Measurements from ENCODE around the gene MYO1H.

MYO1H gene

DNA sequence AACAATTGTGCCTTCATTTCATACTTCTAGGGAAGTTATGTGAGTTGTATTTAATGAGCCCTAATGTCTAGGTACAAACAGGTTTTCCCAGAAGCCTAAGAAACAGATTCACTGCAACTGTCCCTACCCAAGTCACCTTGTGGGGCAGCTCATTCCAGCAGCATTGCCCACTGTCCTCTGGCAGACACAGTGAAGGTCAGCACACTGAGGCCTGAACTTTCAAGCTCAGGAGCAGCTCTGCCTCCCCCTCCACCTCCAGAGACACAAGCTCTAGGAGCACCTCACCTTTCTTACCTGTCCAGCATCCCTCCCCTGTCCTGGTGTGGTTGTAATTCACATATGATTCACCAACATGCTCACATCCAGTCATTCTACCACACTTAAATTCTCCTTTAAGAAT, 145.4 kb downstream of the MYO1H start:
- Histone ChIP-seq H2BK5ac (ENCODE audit: low read depth, low read length, poor library complexity, severe bottlenecking) (no peak overlapping the region), H3K27me3 (ENCODE audit: control insufficient read depth in 1 of 2, insufficient read depth in 1 of 2, low read length in 2 of 2) (no peaks in the 10 kb centered on the region), H3K9ac (ENCODE audit: low read length) (no peak overlapping the region), H2AK5ac (ENCODE audit: low read length, severe bottlenecking) (no peak overlapping the region), H3K79me1 (replicated peaks; ENCODE audit: low read length, poor library complexity, severe bottlenecking) (no peaks in the 10 kb centered on the region), H3K14ac (ENCODE audit: low read length in 2 of 2) (no peak overlapping the region), H3K9me3 (ENCODE audit: control insufficient read depth, low read length) (no peaks in the 10 kb centered on the region), H3K4ac (ENCODE audit: low read depth in 1 of 2, low read length in 2 of 2) (no peak overlapping the region), H2BK15ac (ENCODE audit: low read depth, poor library complexity, severe bottlenecking) (no peak overlapping the region), H2BK120ac (ENCODE audit: low read depth, low read length) (no peak overlapping the region), H4K91ac (ENCODE audit: low read length) (no peak overlapping the region), H3K4me3 (ENCODE audit: insufficient read depth in 1 of 2, low read depth in 1 of 2, low read length in 2 of 2) (no peak overlapping the region), H3K23ac (ENCODE audit: low read length in 2 of 2) (no peak overlapping the region), H2AFZ (ENCODE audit: low read depth, low read length) (no peak overlapping the region), H3K18ac (ENCODE audit: low read depth in 1 of 2, low read length in 2 of 2) (no peak overlapping the region), H3K4me2 (ENCODE audit: low read length, poor library complexity, severe bottlenecking) (no peak overlapping the region), H2BK12ac (ENCODE audit: low read length in 2 of 2) (no peak overlapping the region), H3K4me1 (ENCODE audit: control insufficient read depth, insufficient read depth, low read depth, low read length) (no peaks in the 10 kb centered on the region), H3K27ac (ENCODE audit: low read length, poor library complexity, severe bottlenecking) (no peak overlapping the region), H3K36me3 (ENCODE audit: control insufficient read depth in 1 of 2, insufficient read depth in 2 of 2, low read depth in 1 of 2, low read length in 2 of 2) (peaks cover 30 to 90% of the 10 kb centered on the region in 2 experiments), H4K8ac (ENCODE audit: low read length) (no peak overlapping the region)
- no peak for DNase-seq

DNA sequence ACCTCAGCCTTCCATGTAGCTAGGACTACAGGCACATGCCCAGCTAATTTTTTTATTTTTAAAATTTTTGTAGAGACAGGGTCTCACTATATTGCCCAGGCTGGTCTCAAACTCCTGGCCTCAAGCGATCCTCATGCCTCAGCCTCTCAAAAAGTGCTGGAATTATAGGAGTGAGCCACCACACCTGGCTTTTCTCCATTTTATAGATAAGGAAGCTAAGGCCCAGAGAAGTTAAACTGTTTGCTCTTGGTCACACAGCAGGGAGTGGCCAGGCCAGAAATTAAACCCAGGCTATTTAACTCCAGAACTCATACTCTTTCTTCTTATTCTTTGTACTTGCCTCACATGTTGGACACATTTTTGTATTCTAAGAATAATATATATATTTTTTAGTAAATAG, 146.2 kb downstream of the MYO1H start:
- H3K79me1 ChIP-seq (replicated peaks; ENCODE audit: low read length, poor library complexity, severe bottlenecking): no peaks in the 10 kb centered on the region
- H2AFZ ChIP-seq (ENCODE audit: low read depth, low read length): no peak overlapping the region
- DNase-seq: no peak
- H3K4ac ChIP-seq (ENCODE audit: low read depth in 1 of 2, low read length in 2 of 2): no peak overlapping the region
- H3K14ac ChIP-seq (ENCODE audit: low read length in 2 of 2): no peak overlapping the region
- H3K18ac ChIP-seq (ENCODE audit: low read depth in 1 of 2, low read length in 2 of 2): no peak overlapping the region
- H2BK5ac ChIP-seq (ENCODE audit: low read depth, low read length, poor library complexity, severe bottlenecking): no peak overlapping the region
- no peak overlapping the region for H2BK120ac ChIP-seq (ENCODE audit: low read depth, low read length)
- H3K9me3 ChIP-seq (ENCODE audit: control insufficient read depth, low read length): no peaks in the 10 kb centered on the region
- 100% methylated on average over 1 of the region's 1 CpG for WGBS
- H4K8ac ChIP-seq (ENCODE audit: low read length): no peak overlapping the region
- H3K4me2 ChIP-seq (ENCODE audit: low read length, poor library complexity, severe bottlenecking): no peak overlapping the region
- H2BK15ac ChIP-seq (ENCODE audit: low read depth, poor library complexity, severe bottlenecking): no peak overlapping the region
- no peak overlapping the region for H2AK5ac ChIP-seq (ENCODE audit: low read length, severe bottlenecking)
- H3K9ac ChIP-seq (ENCODE audit: low read length): no peak overlapping the region
- no peak overlapping the region for H2BK12ac ChIP-seq (ENCODE audit: low read length in 2 of 2)
- no peak overlapping the region for H3K4me3 ChIP-seq (ENCODE audit: insufficient read depth in 1 of 2, low read depth in 1 of 2, low read length in 2 of 2)
- no peak overlapping the region for H3K27ac ChIP-seq (ENCODE audit: low read length, poor library complexity, severe bottlenecking)
- H3K27me3 ChIP-seq (ENCODE audit: control insufficient read depth in 1 of 2, insufficient read depth in 1 of 2, low read length in 2 of 2): no peaks in the 10 kb centered on the region
- H4K91ac ChIP-seq (ENCODE audit: low read length): no peak overlapping the region
- no peak overlapping the region for H3K23ac ChIP-seq (ENCODE audit: low read length in 2 of 2)
- peaks cover 26 to 91% of the 10 kb centered on the region in 2 experiments for H3K36me3 ChIP-seq (ENCODE audit: control insufficient read depth in 1 of 2, insufficient read depth in 2 of 2, low read depth in 1 of 2, low read length in 2 of 2)
- no peaks in the 10 kb centered on the region for H3K4me1 ChIP-seq (ENCODE audit: control insufficient read depth, insufficient read depth, low read depth, low read length)

DNA sequence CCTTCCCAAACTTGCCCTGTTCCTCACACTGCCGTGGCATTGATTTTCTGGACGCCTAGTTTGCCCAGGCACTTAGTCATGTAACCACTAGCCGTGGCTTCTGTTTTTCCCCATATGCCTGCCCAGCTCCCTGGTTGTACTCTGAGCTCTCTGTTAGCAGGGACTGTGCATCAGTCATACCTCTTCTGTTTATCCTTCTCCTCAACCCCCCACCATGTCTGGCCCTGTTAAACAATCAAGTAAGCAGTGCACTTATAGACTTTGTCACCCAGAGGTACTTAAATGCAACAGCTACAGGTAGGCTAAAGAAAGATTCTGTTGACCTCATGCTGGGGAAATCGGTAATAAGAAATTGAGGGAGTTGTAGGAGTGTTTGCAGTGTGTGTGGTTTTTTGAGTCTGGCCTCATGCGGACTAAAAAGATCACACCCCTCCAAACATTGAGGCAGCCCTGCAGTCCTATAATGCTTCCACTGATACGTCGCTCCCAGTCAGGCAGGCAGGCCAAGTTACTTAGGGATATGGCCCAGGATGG, 146.7 kb downstream of the MYO1H start:
- Histone ChIP-seq H3K4ac (ENCODE audit: low read depth in 1 of 2, low read length in 2 of 2) (no peak overlapping the region), H2BK120ac (ENCODE audit: low read depth, low read length) (no peak overlapping the region), H2BK5ac (ENCODE audit: low read depth, low read length, poor library complexity, severe bottlenecking) (no peak overlapping the region), H3K9me3 (ENCODE audit: control insufficient read depth, low read length) (no peaks in the 10 kb centered on the region), H3K4me1 (ENCODE audit: control insufficient read depth, insufficient read depth, low read depth, low read length) (no peaks in the 10 kb centered on the region), H3K27ac (ENCODE audit: low read length, poor library complexity, severe bottlenecking) (no peak overlapping the region), H2BK15ac (ENCODE audit: low read depth, poor library complexity, severe bottlenecking) (no peak overlapping the region), H3K9ac (ENCODE audit: low read length) (no peak overlapping the region), H2AFZ (ENCODE audit: low read depth, low read length) (no peak overlapping the region), H4K91ac (ENCODE audit: low read length) (no peak overlapping the region), H3K4me3 (ENCODE audit: insufficient read depth in 1 of 2, low read depth in 1 of 2, low read length in 2 of 2) (no peak overlapping the region), H2AK5ac (ENCODE audit: low read length, severe bottlenecking) (no peak overlapping the region), H3K18ac (ENCODE audit: low read depth in 1 of 2, low read length in 2 of 2) (no peak overlapping the region), H3K4me2 (ENCODE audit: low read length, poor library complexity, severe bottlenecking) (no peak overlapping the region), H2BK12ac (ENCODE audit: low read length in 2 of 2) (no peak overlapping the region), H4K8ac (ENCODE audit: low read length) (no peak overlapping the region), H3K79me1 (replicated peaks; ENCODE audit: low read length, poor library complexity, severe bottlenecking) (peaks cover 2% of the 10 kb centered on the region), H3K27me3 (ENCODE audit: control insufficient read depth in 1 of 2, insufficient read depth in 1 of 2, low read length in 2 of 2) (no peaks in the 10 kb centered on the region), H3K14ac (ENCODE audit: low read length in 2 of 2) (no peak overlapping the region), H3K36me3 (ENCODE audit: control insufficient read depth in 1 of 2, insufficient read depth in 2 of 2, low read depth in 1 of 2, low read length in 2 of 2) (peaks cover 25 to 91% of the 10 kb centered on the region in 2 experiments), H3K23ac (ENCODE audit: low read length in 2 of 2) (no peak overlapping the region)
- WGBS: 95% methylated on average over 7 of the region's 7 CpGs
- DNase-seq: no peak

DNA sequence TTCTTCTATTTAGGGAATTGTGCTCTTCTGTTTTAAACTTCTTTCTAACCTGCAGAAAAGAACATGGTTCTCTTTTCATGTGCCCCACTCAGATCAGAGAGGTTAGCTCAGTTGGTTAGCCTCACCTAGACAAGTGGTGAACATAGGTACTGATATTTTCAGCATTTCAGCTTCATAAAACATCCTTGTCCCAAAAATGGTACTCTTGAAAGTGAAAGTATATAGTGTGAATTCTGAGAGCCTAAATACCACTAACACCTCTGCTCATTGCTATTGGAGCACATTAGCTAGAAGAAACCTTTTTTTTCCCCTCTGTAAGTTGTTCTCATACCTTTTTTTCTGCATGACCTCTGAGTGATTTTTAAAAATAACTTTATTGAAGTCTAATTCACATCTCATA, 147.3 kb downstream of the MYO1H start:
- Histone ChIP-seq H3K9me3 (ENCODE audit: control insufficient read depth, low read length) (no peaks in the 10 kb centered on the region), H3K4me2 (ENCODE audit: low read length, poor library complexity, severe bottlenecking) (no peak overlapping the region), H2BK12ac (ENCODE audit: low read length in 2 of 2) (no peak overlapping the region), H2AK5ac (ENCODE audit: low read length, severe bottlenecking) (no peak overlapping the region), H3K14ac (ENCODE audit: low read length in 2 of 2) (no peak overlapping the region), H3K27ac (ENCODE audit: low read length, poor library complexity, severe bottlenecking) (no peak overlapping the region), H3K4me3 (ENCODE audit: insufficient read depth in 1 of 2, low read depth in 1 of 2, low read length in 2 of 2) (no peak overlapping the region), H3K4ac (ENCODE audit: low read depth in 1 of 2, low read length in 2 of 2) (no peak overlapping the region), H3K9ac (ENCODE audit: low read length) (no peak overlapping the region), H2BK5ac (ENCODE audit: low read depth, low read length, poor library complexity, severe bottlenecking) (no peak overlapping the region), H3K18ac (ENCODE audit: low read depth in 1 of 2, low read length in 2 of 2) (no peak overlapping the region), H2BK120ac (ENCODE audit: low read depth, low read length) (no peak overlapping the region), H3K4me1 (ENCODE audit: control insufficient read depth, insufficient read depth, low read depth, low read length) (no peaks in the 10 kb centered on the region), H2AFZ (ENCODE audit: low read depth, low read length) (no peak overlapping the region), H3K36me3 (ENCODE audit: control insufficient read depth in 1 of 2, insufficient read depth in 2 of 2, low read depth in 1 of 2, low read length in 2 of 2) (peaks cover 23 to 91% of the 10 kb centered on the region in 2 experiments), H3K79me1 (replicated peaks; ENCODE audit: low read length, poor library complexity, severe bottlenecking) (peaks cover 4% of the 10 kb centered on the region), H4K91ac (ENCODE audit: low read length) (no peak overlapping the region), H2BK15ac (ENCODE audit: low read depth, poor library complexity, severe bottlenecking) (no peak overlapping the region), H4K8ac (ENCODE audit: low read length) (no peak overlapping the region), H3K27me3 (ENCODE audit: control insufficient read depth in 1 of 2, insufficient read depth in 1 of 2, low read length in 2 of 2) (no peaks in the 10 kb centered on the region), H3K23ac (ENCODE audit: low read length in 2 of 2) (no peak overlapping the region)
- DNase-seq: no peak

Measured in mesenchymal stem cell (in vitro differentiated cells and primary cell).